H1 (cell line): ENCODE data around the gene B4GALNT1. TPM values are rescaled to one million over a fixed set of nuclear protein-coding genes. Genes with fewer than 3 reads are reported as not detected.

ENCODE experiments used
- CTCF ChIA-PET: fragments of 300-600 bp; sonication (Branson Sonifier 250); formaldehyde crosslinking; loops from one replicate; lab custom pipeline; 2021; ENCODE audit not compliant: partially characterized antibody; lab: Charles Lee
- POLR2A ChIA-PET: fragments of 300-600 bp; sonication (Branson Sonifier 250); formaldehyde crosslinking; loops from one replicate; lab custom pipeline; 2021; ENCODE audit warnings: inconsistent platforms; ENCODE audit not compliant: partially characterized antibody; lab: Charles Lee
- DNase-seq, 2 experiments: peaks; one replicate each; pipeline versions ENCODE4 v3.0.0 to v3.0.0-alpha.2; 2010 to 2022; ENCODE audit warnings: low spot score in 2 of 2, low read depth in 1 of 2, mixed read lengths in 1 of 2
- FAIRE-seq: peaks from 2 replicates; lab custom pipeline; 2011; peaks lifted over from hg19 to GRCh38; lab: Jason Lieb, UNC
- H2AFZ ChIP-seq: 2 replicates; pipeline ENCODE4 v1.8.1; 2012; ENCODE audit warnings: low read length, inconsistent platforms
- H2AK5ac ChIP-seq: 2 replicates; pipeline ENCODE4 v1.6.1; 2013; ENCODE audit warnings: low read depth, low read length
- H2BK120ac ChIP-seq: replicated peaks from 2 replicates; pipeline ENCODE3; 2013; ENCODE audit warnings: low read depth, low read length, inconsistent platforms
- H2BK12ac ChIP-seq: 2 replicates; pipeline ENCODE4 v1.6.1; 2013; ENCODE audit warnings: low read depth, low read length
- H2BK15ac ChIP-seq: 2 replicates; pipeline ENCODE4 v1.6.1; 2013; ENCODE audit warnings: low read length
- H2BK20ac ChIP-seq: 2 replicates; pipeline ENCODE4 v1.6.1; 2013; ENCODE audit warnings: low read length
- H2BK5ac ChIP-seq: 2 replicates; pipeline ENCODE4 v1.6.1; 2013; ENCODE audit warnings: low read depth, low read length
- H3K14ac ChIP-seq: 2 replicates; pipeline ENCODE4 v1.6.1; 2013; ENCODE audit warnings: inconsistent platforms; ENCODE audit not compliant: insufficient read length
- H3K18ac ChIP-seq: 2 replicates; pipeline ENCODE4 v1.6.1; 2013; ENCODE audit warnings: low read length; ENCODE audit errors: extremely low read depth
- H3K23ac ChIP-seq: 2 replicates; pipeline ENCODE4 v1.6.1; 2013; ENCODE audit warnings: inconsistent platforms; ENCODE audit not compliant: insufficient read length
- H3K23me2 ChIP-seq: 2 replicates; pipeline ENCODE4 v1.6.1; 2013; ENCODE audit warnings: low read depth, low read length
- H3K27ac ChIP-seq: 2 replicates; pipeline ENCODE4 v1.6.1; 2011; ENCODE audit warnings: low read depth, low read length, inconsistent platforms
- H3K27me3 ChIP-seq, 4 experiments: replicated peaks in 1 of 4; 1 replicate in 1 of 4; 2 replicates in 3 of 4; pipeline versions ENCODE4 v1.6.1 to v1.8.1; 2011 to 2013; ENCODE audit warnings: low read length in 3 of 4, mild to moderate bottlenecking in 3 of 4, inconsistent platforms in 2 of 4, mixed read lengths in 2 of 4, moderate library complexity in 1 of 4; ENCODE audit not compliant: control insufficient read depth in 3 of 4, insufficient read depth in 3 of 4; ENCODE audit errors: extremely low read depth in 1 of 4
- H3K36me3 ChIP-seq, 4 experiments: 2 replicates each; pipeline versions ENCODE4 v1.6.1 to v1.8.1; 2011 to 2013; ENCODE audit warnings: mild to moderate bottlenecking in 4 of 4, low read length in 3 of 4, moderate library complexity in 2 of 4, control low read depth in 1 of 4, inconsistent platforms in 1 of 4; ENCODE audit not compliant: insufficient read depth in 4 of 4, control insufficient read depth in 2 of 4
- H3K4ac ChIP-seq: replicated peaks from 2 replicates; pipeline ENCODE3; 2013; ENCODE audit warnings: low read length, low read depth, mixed read lengths, inconsistent platforms; ENCODE audit not compliant: insufficient read length
- H3K4me1 ChIP-seq, 4 experiments: replicated peaks in 1 of 4; 1 replicate in 1 of 4; 2 replicates in 3 of 4; pipeline versions ENCODE4 v1.6.1 to v1.8.1; 2011 to 2013; ENCODE audit warnings: low read length in 3 of 4, inconsistent platforms in 2 of 4, mixed read lengths in 1 of 4; ENCODE audit not compliant: insufficient read depth in 4 of 4, control insufficient read depth in 3 of 4
- H3K4me2 ChIP-seq, 2 experiments: 2 replicates each; pipeline versions ENCODE4 v1.6.1 to v1.8.1; 2011 to 2013; ENCODE audit warnings: low read depth in 2 of 2, low read length in 2 of 2, control low read depth in 1 of 2, inconsistent platforms in 1 of 2, mild to moderate bottlenecking in 1 of 2; ENCODE audit not compliant: insufficient read depth in 1 of 2
- H3K4me3 ChIP-seq, 4 experiments: fragments of 200-600, 300-600 bp in 1 of 4; sonication (generic), shearing (Covaris generic), sonication (Bioruptor Twin) in 1 of 4; 2 replicates each; pipeline versions ENCODE4 v1.5.1 to v1.8.1; 2011 to 2016; ENCODE audit warnings: low read length in 4 of 4, low read depth in 3 of 4, control low read depth in 2 of 4, inconsistent platforms in 2 of 4, mild to moderate bottlenecking in 2 of 4, mixed read lengths in 1 of 4, moderate library complexity in 1 of 4; ENCODE audit not compliant: insufficient read depth in 2 of 4; ENCODE audit errors: extremely low read depth in 1 of 4
- H3K56ac ChIP-seq: replicated peaks from 2 replicates; pipeline ENCODE3; 2013; ENCODE audit warnings: low read depth, mild to moderate bottlenecking, mixed read lengths, low read length, inconsistent platforms; ENCODE audit not compliant: insufficient read length
- H3K79me1 ChIP-seq: 2 replicates; pipeline ENCODE4 v1.6.1; 2013; ENCODE audit warnings: low read depth, low read length, control low read depth
- H3K79me2 ChIP-seq, 2 experiments: 2 replicates each; pipeline versions ENCODE4 v1.6.1 to v1.8.1; 2012 to 2013; ENCODE audit warnings: low read length in 2 of 2, mild to moderate bottlenecking in 2 of 2, inconsistent platforms in 1 of 2; ENCODE audit not compliant: insufficient read depth in 2 of 2, control insufficient read depth in 1 of 2
- H3K9ac ChIP-seq, 4 experiments: replicated peaks in 1 of 4; 1 replicate in 1 of 4; 2 replicates in 3 of 4; pipeline versions ENCODE4 v1.6.1 to v1.8.1; 2011 to 2013; ENCODE audit warnings: low read depth in 3 of 4, low read length in 3 of 4, control low read depth in 2 of 4, mild to moderate bottlenecking in 2 of 4, moderate library complexity in 2 of 4, inconsistent platforms in 1 of 4; ENCODE audit errors: extremely low read depth in 1 of 4
- H3K9me3 ChIP-seq, 2 experiments: 2 replicates each; pipeline versions ENCODE4 v1.6.1 to v1.8.1; 2012 to 2013; ENCODE audit warnings: mild to moderate bottlenecking in 2 of 2, moderate library complexity in 2 of 2, control low read depth in 1 of 2, inconsistent platforms in 1 of 2, low read depth in 1 of 2, low read length in 1 of 2, mixed read lengths in 1 of 2; ENCODE audit not compliant: insufficient read depth in 2 of 2
- H4K20me1 ChIP-seq, 2 experiments: replicated peaks in 1 of 2; 2 replicates each; pipeline versions ENCODE3 to v1.8.1; 2011 to 2013; ENCODE audit warnings: inconsistent platforms in 2 of 2, low read length in 2 of 2, mild to moderate bottlenecking in 1 of 2; ENCODE audit not compliant: insufficient read depth in 2 of 2, control insufficient read depth in 1 of 2
- H4K5ac ChIP-seq: 2 replicates; pipeline ENCODE4 v1.6.1; 2013; ENCODE audit warnings: low read length, low read depth, mixed read lengths, inconsistent platforms; ENCODE audit not compliant: insufficient read length
- H4K8ac ChIP-seq: 2 replicates; pipeline ENCODE4 v1.8.0; 2013; ENCODE audit warnings: mild to moderate bottlenecking, moderate library complexity, low read length, inconsistent platforms; ENCODE audit not compliant: insufficient read depth; ENCODE audit errors: extremely low read depth
- H4K91ac ChIP-seq: replicated peaks from 2 replicates; pipeline ENCODE3; 2013; ENCODE audit warnings: low read length, mixed read lengths, inconsistent platforms; ENCODE audit not compliant: insufficient read length
- CTBP2 ChIP-seq: IDR thresholded peaks from 2 replicates; pipeline ENCODE4 v1.7.0; 2011; ENCODE audit warnings: borderline replicate concordance, mild to moderate bottlenecking, moderate library complexity, mixed read lengths, low read length; ENCODE audit not compliant: insufficient read depth, insufficient read length
- GABPA ChIP-seq: IDR thresholded peaks from 2 replicates; pipeline ENCODE4 v1.6.1; 2011; ENCODE audit warnings: mild to moderate bottlenecking, low read length, moderate library complexity, borderline replicate concordance; ENCODE audit not compliant: insufficient read depth
- GTF2F1 ChIP-seq: IDR thresholded peaks from 2 replicates; pipeline ENCODE4 v1.6.1; 2012; ENCODE audit warnings: low read depth, low read length, improper control_type of control experiment, borderline replicate concordance
- KDM5A ChIP-seq: fragments of 200-600 bp; IDR thresholded peaks from 2 replicates; pipeline ENCODE4 v1.7.1; 2012; ENCODE audit warnings: mild to moderate bottlenecking, low read length, inconsistent platforms, mixed read lengths
- NRF1 ChIP-seq: IDR thresholded peaks from 2 replicates; pipeline ENCODE4 v1.6.1; 2011; ENCODE audit warnings: mild to moderate bottlenecking, low read depth, low read length, improper control_type of control experiment
- RBBP5 ChIP-seq: IDR thresholded peaks from 2 replicates; pipeline ENCODE4 v1.7.1; 2012; ENCODE audit warnings: low read depth, mild to moderate bottlenecking, inconsistent platforms, low read length, moderate library complexity, borderline replicate concordance
- SRF ChIP-seq: IDR thresholded peaks from 2 replicates; pipeline ENCODE4 v1.6.1; 2011; ENCODE audit warnings: mild to moderate bottlenecking, low read depth, low read length, moderate library complexity
- TEAD4 ChIP-seq: IDR thresholded peaks from 2 replicates; pipeline ENCODE4 v1.6.1; 2012; ENCODE audit warnings: low read depth, low read length, inconsistent platforms, mixed read lengths
- WGBS, 2 experiments: shearing (Covaris generic) in 1 of 2; methylation state at CpG; one replicate each; pipeline versions ENCODE4 v1.1.6 to v1.1.7; 2013 to 2015; ENCODE audit warnings: low lambda C conversion rate in 2 of 2, mixed read lengths in 2 of 2, inconsistent platforms in 1 of 2, low coverage in 1 of 2, missing lambda C conversion rate in 1 of 2; ENCODE audit not compliant: insufficient replicate concordance in 2 of 2, insufficient coverage in 1 of 2, insufficient read length in 1 of 2; ENCODE audit errors: extremely low coverage in 1 of 2, missing lambda C conversion rate in 1 of 2; 5-methylcytosine and 5-hydroxymethylcytosine counted together
- polyA plus RNA-seq, 7 experiments: library from polyadenylated mRNA; depleted of rRNA in 3 of 7; stranded (reverse) in 5 of 7; unstranded in 2 of 7; fragments of >200 nt in 5 of 7; fragments of 200-250 nt in 2 of 7; gene quantifications; 1 replicate in 5 of 7; 2 replicates in 1 of 7; 4 replicates in 1 of 7; pipeline versions ENCODE4 v1.2.1 to v1.2.3, GENCODE V29; 2011 to 2013; ENCODE audit warnings: missing spikeins in 2 of 7, mixed read lengths in 2 of 7
- total RNA-seq: library from RNA; stranded (reverse); fragmentation: NEBNext Ultra II Directional; extraction: Animal tissue kit (Norgen Biotek cat#: 25700); gene quantifications from 2 replicates; pipeline ENCODE4 v1.2.1, GENCODE V29; 2021

The B4GALNT1 gene
- total and polyA plus RNA-seq, 2 of the 8 experiments (the other 6 are each of a cell fraction or from before 2014, with no cell fraction given), result 1.5 to 2.3 TPM

- Histone ChIP-seq H2BK5ac (no peak overlapping the region), H3K36me3 (no peaks in the 10 kb centered on the region), H3K56ac (no peak overlapping the region), H3K9me3 (peaks cover 35 to 45% of the 10 kb centered on the region in 2 experiments), H2BK15ac (no peak overlapping the region), H3K4me3 (no peak overlapping the region), H3K18ac (no peak overlapping the region), H2BK12ac (no peak overlapping the region), H3K9ac (no peak overlapping the region), H3K79me2 (no peaks in the 10 kb centered on the region), H2BK120ac (no peak overlapping the region), H4K5ac (no peak overlapping the region), H2AK5ac (no peak overlapping the region), H4K91ac (no peak overlapping the region), H3K23ac (no peak overlapping the region), H2AFZ (no peak overlapping the region), H4K20me1 (no peaks in the 10 kb centered on the region), H3K27ac (no peak overlapping the region), H3K4ac (no peak overlapping the region), H3K14ac (no peak overlapping the region), H3K79me1 (no peaks in the 10 kb centered on the region), H3K4me1 (no peaks in the 10 kb centered on the region), H3K4me2 (no peak overlapping the region), H4K8ac (no peak overlapping the region), H3K27me3 (no peaks in the 10 kb centered on the region), H2BK20ac (no peak overlapping the region), H3K23me2 (no peaks in the 10 kb centered on the region)
- ChIA-PET CTCF (no interaction called here), POLR2A (no interaction called here)
- WGBS, 2 experiments, result 53% methylated on average over 3 of the region's 3 CpGs; no CpG with 5 or more reads in 1 of the 2 experiments
- no peak for TF ChIP-seq RBBP5
- no peak for TF ChIP-seq CTBP2
- TF ChIP-seq KDM5A, result no peak
- TF ChIP-seq GTF2F1, result no peak
- no peak for TF ChIP-seq NRF1
- no peak for TF ChIP-seq SRF
- TF ChIP-seq TEAD4, result no peak
- TF ChIP-seq GABPA, result no peak
- DNase-seq (no peak), FAIRE-seq (no peak)
Observed at GRCh38 chr12:57658890-57659289, 25.9 kb upstream of the B4GALNT1 start.
